A549 treated with CORT108297 at 1 μM for 4 hours (cell line): ENCODE data around the gene PSMC3IP. TPM values are rescaled to one million over a fixed set of nuclear protein-coding genes. Genes with fewer than 3 reads are reported as not detected.

Source experiments
- total RNA-seq: library from RNA; stranded (reverse); fragments of 200-300 nt; extraction: Qiagen RNA extraction; gene quantifications from 5 replicates; pipeline ENCODE4 v1.2.3, GENCODE V29; 2022

The PSMC3IP gene, protein sequence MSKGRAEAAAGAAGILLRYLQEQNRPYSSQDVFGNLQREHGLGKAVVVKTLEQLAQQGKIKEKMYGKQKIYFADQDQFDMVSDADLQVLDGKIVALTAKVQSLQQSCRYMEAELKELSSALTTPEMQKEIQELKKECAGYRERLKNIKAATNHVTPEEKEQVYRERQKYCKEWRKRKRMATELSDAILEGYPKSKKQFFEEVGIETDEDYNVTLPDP
- 35.6 to 42.2 TPM (median 38.0 TPM) in 5 replicates for total RNA-seq

DNA sequence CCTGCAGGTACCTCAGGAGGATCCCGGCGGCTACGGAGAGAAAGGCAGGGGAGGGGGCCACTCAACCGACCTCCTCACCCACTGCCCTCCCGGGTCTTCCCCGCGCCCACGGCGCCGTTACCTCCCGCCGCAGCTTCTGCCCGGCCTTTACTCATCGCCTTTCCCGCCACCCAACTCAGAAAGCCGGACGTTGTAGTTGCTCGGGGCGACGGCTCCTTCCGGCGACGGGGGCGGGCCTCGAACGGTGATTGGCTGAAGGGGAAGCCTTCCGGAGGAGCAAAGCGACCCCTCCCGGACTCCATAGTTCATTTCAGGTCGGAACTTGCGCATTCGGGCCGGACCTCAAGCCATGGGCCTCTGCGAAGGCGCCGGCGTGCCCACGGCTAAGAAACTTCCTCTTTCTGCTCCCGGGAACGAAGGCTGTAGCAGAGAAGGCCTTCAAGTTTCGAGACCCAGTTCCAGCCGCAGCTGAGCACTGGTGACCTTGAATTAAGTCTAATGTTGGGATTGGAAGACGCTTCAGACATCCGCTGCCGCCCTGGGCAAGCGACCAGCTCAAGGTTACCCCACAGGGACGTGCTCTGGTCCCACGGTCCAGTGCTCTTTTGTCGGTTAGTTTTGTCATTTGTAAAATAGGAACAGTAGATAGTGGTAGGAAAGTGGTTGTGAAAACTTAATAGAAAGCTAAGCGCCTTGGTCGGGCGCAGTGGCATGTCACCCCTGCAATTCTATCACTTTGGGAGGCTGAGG lies at the start of gene PSMC3IP:
Gene PSMC3IP (minus strand): TSS at position 198 of the 750 bp plus-strand sequence. CDS start 43 bp downstream, at position 155.

DNA sequence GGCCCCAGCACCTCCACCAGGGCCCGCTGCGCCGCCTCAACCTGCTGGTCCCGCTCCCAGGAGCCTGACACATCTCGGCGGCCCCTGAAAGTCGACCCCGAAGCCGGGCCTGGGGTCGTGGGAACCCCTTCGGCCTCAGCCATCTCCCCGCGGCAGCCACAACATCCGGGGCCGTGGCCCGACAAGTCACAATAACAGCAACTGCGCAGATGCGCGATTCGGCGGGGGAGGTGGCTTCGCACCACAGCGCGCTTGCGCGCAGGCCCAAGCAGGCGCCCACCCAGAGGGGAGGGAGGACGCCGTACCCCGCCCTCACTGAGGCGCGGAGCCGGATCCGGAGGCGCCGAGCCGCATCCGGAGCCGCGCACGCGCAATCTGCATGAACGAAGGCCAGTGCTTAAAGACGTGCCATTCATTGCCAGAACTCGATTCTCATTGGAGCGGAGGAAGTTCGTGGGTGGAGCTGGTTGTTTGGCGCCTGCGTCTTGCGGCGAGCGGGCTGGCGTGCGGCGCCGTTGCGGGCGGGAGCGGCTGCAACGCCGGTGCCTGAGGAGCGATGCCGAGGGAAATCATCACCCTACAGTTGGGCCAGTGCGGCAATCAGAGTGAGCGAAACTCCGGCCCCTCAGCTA lies 31.8 kb upstream of the PSMC3IP start, which contains the start of the genes RETREG3 and TUBG1:
Gene RETREG3 (minus strand): TSS at position 193 of the 632 bp plus-strand sequence. CDS start 50 bp downstream, at position 143.
Gene TUBG1 (plus strand): TSS at position 502 of the 632 bp plus-strand sequence. CDS start 55 bp downstream, at position 557.

GRCh38 chr17:42566883-42567573 lies 10.5 kb downstream of the PSMC3IP start, which contains the start of gene MLX:
MLX (plus strand) TSS chr17:42567100; CDS start chr17:42567125, 25 bp downstream.

GRCh38 chr17:42561897-42562387 lies 15.6 kb downstream of the PSMC3IP start, which contains the start of gene COASY:
COASY (plus strand) TSS chr17:42562148; CDS start chr17:42562623, 475 bp downstream.

DNA sequence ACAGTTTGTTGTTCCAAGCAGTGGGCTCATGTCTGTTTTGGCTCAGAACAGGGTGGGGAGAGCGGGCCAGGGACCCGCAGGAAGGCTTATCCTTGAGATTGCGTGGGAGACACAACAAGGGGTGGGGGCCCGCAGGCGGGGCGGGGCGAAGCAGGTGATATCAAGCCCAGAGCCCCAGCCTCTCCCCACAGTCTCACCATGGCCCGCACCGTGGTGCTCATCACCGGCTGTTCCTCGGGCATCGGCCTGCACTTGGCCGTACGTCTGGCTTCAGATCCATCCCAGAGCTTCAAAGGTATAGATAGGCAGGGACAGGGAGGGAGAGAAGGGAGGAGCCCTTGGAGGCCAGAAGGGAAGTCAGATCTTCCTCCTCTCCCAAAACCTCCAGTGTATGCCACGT lies 24.8 kb downstream of the PSMC3IP start, which contains the start of gene HSD17B1:
Gene HSD17B1 (plus strand): TSS at position 188 of the 400 bp plus-strand sequence. CDS start 11 bp downstream, at position 199.

DNA sequence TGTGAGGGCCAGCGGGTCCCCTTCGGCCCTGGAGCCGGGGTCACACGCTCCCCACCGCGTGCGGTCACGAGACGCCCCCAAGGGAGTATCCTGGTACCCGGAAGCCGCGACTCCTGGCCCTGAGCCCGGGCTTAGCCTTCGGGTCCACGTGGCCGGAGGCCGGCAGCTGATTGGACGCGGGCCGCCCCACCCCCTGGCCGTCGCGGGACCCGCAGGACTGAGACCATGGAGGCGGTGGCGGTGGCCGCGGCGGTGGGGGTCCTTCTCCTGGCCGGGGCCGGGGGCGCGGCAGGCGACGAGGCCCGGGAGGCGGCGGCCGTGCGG lies 41.5 kb downstream of the PSMC3IP start, which contains the start of gene NAGLU:
Gene NAGLU (plus strand): TSS at position 194 of the 324 bp plus-strand sequence. CDS start 32 bp downstream, at position 226.

Other genes with a start within 250 kb of the PSMC3IP start
- gene STAT3, start 189.3 kb downstream of the PSMC3IP start, total RNA-seq = 72.7 to 81.7 TPM (median 77.8 TPM) in 5 replicates
- gene CAVIN1, start 154.5 kb downstream of the PSMC3IP start, total RNA-seq = 416 to 511 TPM (median 450 TPM) in 5 replicates
- gene ATP6V0A1, start 118.9 kb downstream of the PSMC3IP start, total RNA-seq = 37.0 to 51.0 TPM (median 43.6 TPM) in 5 replicates
- gene NAGLU, start 41.5 kb downstream of the PSMC3IP start, total RNA-seq = 29.5 to 51.1 TPM (median 46.9 TPM) in 5 replicates
- 0.75 to 1.6 TPM (median 1.5 TPM) in 5 replicates for gene HSD17B1, start 24.8 kb downstream of the PSMC3IP start, total RNA-seq
- 108 to 136 TPM (median 132 TPM) in 5 replicates for gene COASY, start 15.6 kb downstream of the PSMC3IP start, total RNA-seq
- 53.9 to 64.8 TPM (median 59.1 TPM) in 5 replicates for gene MLX, start 10.6 kb downstream of the PSMC3IP start, total RNA-seq
- 26.7 to 31.4 TPM (median 27.6 TPM) in 5 replicates for gene RETREG3, start 31.6 kb upstream of the PSMC3IP start, total RNA-seq
- gene TUBG1, start 32.0 kb upstream of the PSMC3IP start, total RNA-seq = 134 to 165 TPM (median 149 TPM) in 5 replicates
- 18.7 to 28.7 TPM (median 25.2 TPM) in 5 replicates for gene TUBG2, start 81.6 kb upstream of the PSMC3IP start, total RNA-seq
- gene PLEKHH3, start 99.3 kb upstream of the PSMC3IP start, total RNA-seq = 13.0 to 22.6 TPM (median 19.9 TPM) in 5 replicates
- 0.27 to 0.56 TPM (median 0.40 TPM) in 5 replicates for gene CCR10, start 104.1 kb upstream of the PSMC3IP start, total RNA-seq
- 4.9 to 7.4 TPM (median 6.8 TPM) in 5 replicates for gene CNTNAP1, start 104.8 kb upstream of the PSMC3IP start, total RNA-seq
- 9.9 to 13.1 TPM (median 11.4 TPM) in 5 replicates for gene EZH1, start 167.3 kb upstream of the PSMC3IP start, total RNA-seq
- gene RAMP2, start 183.5 kb upstream of the PSMC3IP start, total RNA-seq = 0.75 to 1.2 TPM (median 1.1 TPM) in 5 replicates
- 122 to 140 TPM (median 127 TPM) in 5 replicates for gene VPS25, start 195.7 kb upstream of the PSMC3IP start, total RNA-seq
- 0.58 to 1.4 TPM (median 1.3 TPM) in 5 replicates for gene WNK4, start 202.9 kb upstream of the PSMC3IP start, total RNA-seq
- gene COA3, start 221.0 kb upstream of the PSMC3IP start, total RNA-seq = 123 to 146 TPM (median 132 TPM) in 5 replicates
- gene CNTD1, start 221.1 kb upstream of the PSMC3IP start, total RNA-seq = 0.05 to 0.17 TPM (median 0.07 TPM) in 4 of 5 replicates, not detected in the other
- gene BECN1, start 246.6 kb upstream of the PSMC3IP start, total RNA-seq = 75.6 to 100 TPM (median 79.7 TPM) in 5 replicates